Measurements from ENCODE around the gene SAMD4A. TPM values are rescaled to one million over a fixed set of nuclear protein-coding genes. Genes with fewer than 3 reads are reported as not detected.

SAMD4A gene
- total RNA-seq, 1 experiment from 2014 or later = 26.5 TPM

- H3K27me3 ChIP-seq (replicated peaks; ENCODE audit: insufficient read depth, low read depth, low read length, poor library complexity) = no peaks in the 10 kb centered on the region
- CTCF ChIA-PET = interaction anchor here (0.8 kb wide), 1 partner anchor 88 kb away, joined by 3 read pairs; no protein-coding TSS in a partner anchor
- TSS peak; percentile 82 for BruUV-seq (replicated peaks)
- H3K4me3 ChIP-seq (ENCODE audit: low read depth, low read length, poor library complexity, severe bottlenecking) = peak overlapping the region; percentile 27
- peak; percentile 72 for DNase-seq (ENCODE audit: low spot score)
- H3K36me3 ChIP-seq (ENCODE audit: insufficient read depth, low read length, poor library complexity, severe bottlenecking) = no peaks in the 10 kb centered on the region
- intact Hi-C loops (cut with micrococcal nuclease; ENCODE audit: unreplicated experiment) = no loop called here
- POLR2A ChIA-PET (ENCODE audit: low non-redundant PET) = interaction anchor here (0.7 kb wide), 3 partner anchors 12 to 154 kb away, joined by 3 read pairs; no protein-coding TSS in a partner anchor
- no peaks in the 10 kb centered on the region for H3K9me3 ChIP-seq (ENCODE audit: low read depth, low read length, poor library complexity, severe bottlenecking)
- no peak for TF ChIP-seq CTCF (conservative IDR thresholded peaks at IDR 0.05; ENCODE audit: low read depth, low read length)
- no peak for TF ChIP-seq EZH2 (IDR thresholded peaks at IDR 0.05; ENCODE audit: borderline replicate concordance, low read depth, low read length, poor library complexity, severe bottlenecking)
- peaks cover 32% of the 10 kb centered on the region for H3K4me1 ChIP-seq (ENCODE audit: insufficient read depth, low read length, poor library complexity, severe bottlenecking)
- peak overlapping the region; percentile 92 for H3K27ac ChIP-seq (ENCODE audit: low read depth, low read length, poor library complexity, severe bottlenecking)
These were observed 85.7 kb downstream of the SAMD4A start for GRCh38 chr14:54652605-54653052.

- Histone ChIP-seq H3K9me3 (ENCODE audit: low read depth, low read length, poor library complexity, severe bottlenecking) (no peaks in the 10 kb centered on the region), H3K4me3 (ENCODE audit: low read depth, low read length, poor library complexity, severe bottlenecking) (no peak overlapping the region), H3K27ac (ENCODE audit: low read depth, low read length, poor library complexity, severe bottlenecking) (peak overlapping the region; percentile 8), H3K4me1 (ENCODE audit: insufficient read depth, low read length, poor library complexity, severe bottlenecking) (peaks cover 32% of the 10 kb centered on the region), H3K27me3 (replicated peaks; ENCODE audit: insufficient read depth, low read depth, low read length, poor library complexity) (no peaks in the 10 kb centered on the region), H3K36me3 (ENCODE audit: insufficient read depth, low read length, poor library complexity, severe bottlenecking) (no peaks in the 10 kb centered on the region)
- no TSS peak for BruUV-seq (replicated peaks)
- CTCF ChIA-PET = no interaction called here
- POLR2A ChIA-PET (ENCODE audit: low non-redundant PET) = no interaction called here
- intact Hi-C loops (cut with micrococcal nuclease; ENCODE audit: unreplicated experiment) = no loop called here
- DNase-seq (ENCODE audit: low spot score) = no peak
- no peak for TF ChIP-seq CTCF (conservative IDR thresholded peaks at IDR 0.05; ENCODE audit: low read depth, low read length)
- no peak for TF ChIP-seq EZH2 (IDR thresholded peaks at IDR 0.05; ENCODE audit: borderline replicate concordance, low read depth, low read length, poor library complexity, severe bottlenecking)
These were observed 87.0 kb downstream of the SAMD4A start for GRCh38 chr14:54653712-54654469.

- intact Hi-C loops (cut with micrococcal nuclease; ENCODE audit: unreplicated experiment) = no loop called here
- Histone ChIP-seq H3K27me3 (replicated peaks; ENCODE audit: insufficient read depth, low read depth, low read length, poor library complexity) (no peaks in the 10 kb centered on the region), H3K27ac (ENCODE audit: low read depth, low read length, poor library complexity, severe bottlenecking) (no peak overlapping the region), H3K4me1 (ENCODE audit: insufficient read depth, low read length, poor library complexity, severe bottlenecking) (peaks cover 29% of the 10 kb centered on the region), H3K4me3 (ENCODE audit: low read depth, low read length, poor library complexity, severe bottlenecking) (no peak overlapping the region), H3K9me3 (ENCODE audit: low read depth, low read length, poor library complexity, severe bottlenecking) (no peaks in the 10 kb centered on the region), H3K36me3 (ENCODE audit: insufficient read depth, low read length, poor library complexity, severe bottlenecking) (no peaks in the 10 kb centered on the region)
- TF ChIP-seq CTCF (conservative IDR thresholded peaks at IDR 0.05; ENCODE audit: low read depth, low read length) (no peak), EZH2 (IDR thresholded peaks at IDR 0.05; ENCODE audit: borderline replicate concordance, low read depth, low read length, poor library complexity, severe bottlenecking) (no peak)
- ChIA-PET POLR2A (ENCODE audit: low non-redundant PET) (interaction anchor here (0.6 kb wide), 1 partner anchor 21 kb away, joined by 4 read pairs; no protein-coding TSS in a partner anchor), CTCF (no interaction called here)
- no TSS peak for BruUV-seq (replicated peaks)
- DNase-seq (ENCODE audit: low spot score) = no peak
These were observed 87.7 kb downstream of the SAMD4A start for GRCh38 chr14:54654605-54655004.
